ENCODE results near the gene PDIA6.

- TF ChIP-seq CTCF (IDR thresholded peaks at IDR 0.05 in 2 of 3, conservative IDR thresholded peaks at IDR 0.05 in 1 of 3; ENCODE audit: insufficient read depth in 2 of 3, low read depth in 1 of 3, low read length in 3 of 3) = peak in 1 of 3 experiments; percentile 12; a peak in 1 of 6 replicates
- no peak for TF ChIP-seq RERE (CRISPR knock-in tag; IDR thresholded peaks at IDR 0.05; ENCODE audit: borderline replicate concordance)
- TF ChIP-seq POLR2AphosphoS5 (IDR thresholded peaks at IDR 0.05; ENCODE audit: control insufficient read depth, insufficient read depth, low read depth, low read length) = no peak
- no peak for TF ChIP-seq NFIC (IDR thresholded peaks at IDR 0.05)
- TF ChIP-seq CAMTA2 (CRISPR knock-in tag; conservative IDR thresholded peaks at IDR 0.05) = no peak
Measured at GRCh38 chr2:10819714-10820314, 7.2 kb upstream of the PDIA6 start.

Data from K562 (cell line).